ENCODE data around the gene PLPP3.

PLPP3 gene

GRCh38 chr1:56532350-56532683 is 47.0 kb downstream of the PLPP3 start:
- TF ChIP-seq, protein P1, sequence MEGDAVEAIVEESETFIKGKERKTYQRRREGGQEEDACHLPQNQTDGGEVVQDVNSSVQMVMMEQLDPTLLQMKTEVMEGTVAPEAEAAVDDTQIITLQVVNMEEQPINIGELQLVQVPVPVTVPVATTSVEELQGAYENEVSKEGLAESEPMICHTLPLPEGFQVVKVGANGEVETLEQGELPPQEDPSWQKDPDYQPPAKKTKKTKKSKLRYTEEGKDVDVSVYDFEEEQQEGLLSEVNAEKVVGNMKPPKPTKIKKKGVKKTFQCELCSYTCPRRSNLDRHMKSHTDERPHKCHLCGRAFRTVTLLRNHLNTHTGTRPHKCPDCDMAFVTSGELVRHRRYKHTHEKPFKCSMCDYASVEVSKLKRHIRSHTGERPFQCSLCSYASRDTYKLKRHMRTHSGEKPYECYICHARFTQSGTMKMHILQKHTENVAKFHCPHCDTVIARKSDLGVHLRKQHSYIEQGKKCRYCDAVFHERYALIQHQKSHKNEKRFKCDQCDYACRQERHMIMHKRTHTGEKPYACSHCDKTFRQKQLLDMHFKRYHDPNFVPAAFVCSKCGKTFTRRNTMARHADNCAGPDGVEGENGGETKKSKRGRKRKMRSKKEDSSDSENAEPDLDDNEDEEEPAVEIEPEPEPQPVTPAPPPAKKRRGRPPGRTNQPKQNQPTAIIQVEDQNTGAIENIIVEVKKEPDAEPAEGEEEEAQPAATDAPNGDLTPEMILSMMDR (IDR thresholded peaks at IDR 0.05) = no peak
- H3K9me3 Mint-ChIP-seq = no peaks in the 10 kb centered on the region
- H3K4me1 Mint-ChIP-seq = peaks cover 26% of the 10 kb centered on the region
- peaks cover 4% of the 10 kb centered on the region for H3K27me3 Mint-ChIP-seq (ENCODE audit: low read depth, poor library complexity)
- no peak for DNase-seq
- no peak overlapping the region for H3K27ac Mint-ChIP-seq
- H3K36me3 Mint-ChIP-seq (ENCODE audit: low read depth) = peaks cover 33% of the 10 kb centered on the region
- no peak overlapping the region for H3K4me3 Mint-ChIP-seq

DNA sequence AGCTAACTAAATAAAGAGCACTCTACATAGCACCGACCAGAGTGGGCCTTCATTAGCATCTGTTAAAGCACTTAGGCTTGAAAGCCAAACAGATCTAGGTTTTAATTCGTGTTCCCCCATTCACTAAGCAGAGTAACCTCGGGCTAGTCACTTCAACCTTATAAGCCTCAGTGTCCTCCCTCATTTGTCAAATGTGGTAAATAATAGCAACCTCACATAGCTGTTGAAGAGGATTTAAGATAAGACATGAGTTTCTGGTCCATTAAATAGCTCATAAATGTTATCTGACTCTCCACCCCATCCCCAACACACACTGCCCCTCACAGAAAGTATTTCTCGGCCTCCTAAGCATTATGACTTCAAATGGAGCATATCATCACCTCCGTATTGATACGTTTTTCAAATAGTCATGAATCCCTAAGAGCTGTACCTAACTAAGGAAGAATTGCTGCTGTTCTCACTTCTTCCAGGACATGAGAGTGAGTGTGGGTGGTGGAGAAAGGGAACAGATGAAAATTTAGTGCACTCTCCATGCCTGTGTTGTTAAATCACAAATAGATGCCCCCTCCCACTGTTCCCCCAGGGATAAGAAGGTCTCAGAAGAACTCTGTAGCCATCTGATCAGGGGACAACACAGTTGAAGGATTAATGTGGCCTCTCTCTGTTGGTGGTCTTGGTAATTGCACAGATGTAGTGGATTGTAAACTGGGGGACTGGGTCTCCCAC is 47.6 kb downstream of the PLPP3 start:
- Mint-ChIP-seq H3K4me3 (no peak overlapping the region), H3K4me1 (peaks cover 24% of the 10 kb centered on the region), H3K36me3 (ENCODE audit: low read depth) (peaks cover 29% of the 10 kb centered on the region), H3K27me3 (ENCODE audit: low read depth, poor library complexity) (peaks cover under 1% of the 10 kb centered on the region), H3K9me3 (no peaks in the 10 kb centered on the region), H3K27ac (no peak overlapping the region)
- DNase-seq = no peak
- TF ChIP-seq, protein P1 (IDR thresholded peaks at IDR 0.05) = no peak

GRCh38 chr1:56529801-56530200 is 49.6 kb downstream of the PLPP3 start:
- Mint-ChIP-seq H3K4me3 (no peak overlapping the region), H3K27me3 (ENCODE audit: low read depth, poor library complexity) (no peaks in the 10 kb centered on the region), H3K9me3 (no peaks in the 10 kb centered on the region)

DNA sequence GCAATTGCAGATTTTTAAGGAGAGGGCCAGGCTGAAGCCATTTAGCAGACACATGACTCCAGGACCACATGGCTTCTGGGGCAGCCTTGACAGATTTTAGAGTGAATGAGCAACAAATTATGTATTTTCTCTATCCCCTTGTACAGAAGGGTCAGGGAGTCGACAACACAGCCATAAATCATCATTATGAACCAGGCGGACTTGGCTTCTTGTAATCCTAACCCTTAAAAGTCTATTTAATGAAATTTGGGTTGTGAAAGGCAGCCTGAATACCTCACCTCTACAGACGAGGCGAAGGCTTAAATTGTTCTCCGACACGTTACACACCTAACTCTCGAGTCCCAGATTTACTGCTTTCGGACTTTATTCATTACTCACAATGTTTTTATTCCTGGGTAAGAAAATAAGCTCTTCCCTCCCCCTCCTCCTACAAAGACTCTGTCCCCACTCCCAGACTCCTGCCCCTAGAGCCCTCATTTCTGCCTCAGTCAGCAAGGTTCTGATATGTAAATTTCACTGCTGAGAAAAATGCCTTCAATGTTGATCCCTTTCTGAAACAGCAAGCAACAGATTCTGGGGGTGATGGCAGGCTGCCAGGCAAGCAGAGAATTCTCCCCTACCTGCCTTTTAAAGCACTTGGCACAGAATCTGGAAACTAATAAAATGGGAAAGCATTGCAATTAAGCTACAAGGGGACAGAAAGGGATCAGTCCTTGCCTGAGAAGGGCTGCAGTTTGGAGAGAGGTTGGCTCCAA is 51.6 kb downstream of the PLPP3 start:
- Mint-ChIP-seq H3K27ac (peak overlapping the region; percentile 14), H3K4me3 (peak overlapping the region; percentile 45), H3K9me3 (no peaks in the 10 kb centered on the region), H3K36me3 (ENCODE audit: low read depth) (peaks cover 18% of the 10 kb centered on the region), H3K27me3 (ENCODE audit: low read depth, poor library complexity) (no peaks in the 10 kb centered on the region), H3K4me1 (peaks cover 2% of the 10 kb centered on the region)
- TF ChIP-seq, protein P1 (IDR thresholded peaks at IDR 0.05) = no peak
- DNase-seq = no peak

More at GRCh38 chr1:56529801-56530200, 49.6 kb downstream of the PLPP3 start:
- Mint-ChIP-seq H3K4me1 (peaks cover 6% of the 10 kb centered on the region), H3K27ac (no peak overlapping the region), H3K36me3 (ENCODE audit: low read depth) (peaks cover 9% of the 10 kb centered on the region)
- TF ChIP-seq, protein P1 (IDR thresholded peaks at IDR 0.05) = no peak
- no peak for DNase-seq

- Mint-ChIP-seq H3K9me3 (no peaks in the 10 kb centered on the region), H3K4me3 (no peak overlapping the region), H3K4me1 (peaks cover 10% of the 10 kb centered on the region), H3K27ac (no peak overlapping the region), H3K27me3 (ENCODE audit: low read depth, poor library complexity) (no peaks in the 10 kb centered on the region), H3K36me3 (ENCODE audit: low read depth) (peaks cover 24% of the 10 kb centered on the region)
- TF ChIP-seq, protein P1 (IDR thresholded peaks at IDR 0.05) = no peak
- DNase-seq = no peak
Measured at GRCh38 chr1:56526571-56527174, 52.7 kb downstream of the PLPP3 start.
